NCI-H82 treated with DMSO at 0.1 percent for 48 hours (cell line): ENCODE measurements around the gene KCNJ12.

Experiments used
- DNase-seq: peaks from one replicate; lab custom pipeline; 2025; ENCODE audit not compliant: unreplicated experiment; lab: John Stamatoyannopoulos, UW

KCNJ12 gene

DNA sequence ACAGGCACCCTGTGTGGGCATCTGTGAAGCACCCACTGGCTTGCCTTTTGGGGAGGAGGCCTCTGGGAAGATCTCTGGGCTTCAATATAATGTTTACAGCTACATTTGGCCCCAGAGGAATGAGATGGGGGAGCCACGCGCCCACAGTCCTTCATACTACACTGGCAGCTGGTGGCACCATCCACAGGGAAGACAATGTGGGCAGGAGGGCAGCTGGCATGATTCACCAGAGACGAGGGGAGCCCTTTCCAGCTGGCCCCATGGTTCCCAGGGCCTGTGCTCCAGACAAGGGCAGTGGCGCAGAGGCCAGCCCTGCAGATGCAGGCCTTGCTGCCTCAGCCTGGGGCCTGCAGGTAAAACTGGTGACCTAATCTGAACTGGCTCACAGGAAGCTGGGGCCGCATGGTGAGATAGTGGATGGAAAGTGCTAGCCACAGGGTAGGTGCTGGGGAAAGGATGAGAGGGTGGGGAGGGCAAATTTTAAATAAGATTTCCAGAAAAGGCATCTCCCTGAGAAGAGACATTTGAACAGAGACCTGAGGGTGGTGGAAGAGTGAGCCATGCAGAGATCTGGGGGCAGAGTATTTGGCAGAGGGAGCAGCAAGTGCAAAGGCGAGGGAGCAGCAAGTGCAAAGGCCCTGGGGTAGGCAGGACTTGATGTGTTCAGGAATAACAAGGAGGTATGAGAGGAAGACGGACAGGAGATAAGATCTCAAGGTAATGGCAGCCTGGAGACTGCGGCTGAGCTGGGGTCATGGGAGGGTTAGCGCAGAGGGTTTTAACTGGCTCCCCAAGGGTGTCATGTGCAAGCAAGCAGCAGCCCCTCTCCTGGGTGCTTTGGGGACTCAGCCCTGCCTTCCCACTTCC, 12.1 kb upstream of the KCNJ12 start:
- no peak for DNase-seq

DNA sequence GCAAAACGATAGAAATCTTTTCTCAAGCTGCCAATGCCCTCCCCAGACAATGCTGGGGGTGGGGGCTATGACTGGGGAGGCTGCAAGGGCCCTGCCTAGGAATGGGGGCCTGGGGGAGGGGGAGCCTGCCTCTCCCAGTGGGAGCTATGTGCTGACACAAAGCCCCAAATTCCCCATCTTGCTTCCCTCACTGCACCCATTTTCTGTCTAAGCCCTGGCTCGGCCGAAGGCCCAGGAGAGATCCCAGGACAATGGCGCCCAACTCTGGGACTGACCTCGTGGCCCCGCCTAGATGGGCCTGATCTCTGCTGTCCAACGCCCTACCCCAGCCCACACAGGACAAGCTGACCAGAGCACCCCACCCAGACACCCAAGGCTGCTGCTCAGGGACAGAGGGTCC, 11.1 kb upstream of the KCNJ12 start:
- DNase-seq = no peak

DNA sequence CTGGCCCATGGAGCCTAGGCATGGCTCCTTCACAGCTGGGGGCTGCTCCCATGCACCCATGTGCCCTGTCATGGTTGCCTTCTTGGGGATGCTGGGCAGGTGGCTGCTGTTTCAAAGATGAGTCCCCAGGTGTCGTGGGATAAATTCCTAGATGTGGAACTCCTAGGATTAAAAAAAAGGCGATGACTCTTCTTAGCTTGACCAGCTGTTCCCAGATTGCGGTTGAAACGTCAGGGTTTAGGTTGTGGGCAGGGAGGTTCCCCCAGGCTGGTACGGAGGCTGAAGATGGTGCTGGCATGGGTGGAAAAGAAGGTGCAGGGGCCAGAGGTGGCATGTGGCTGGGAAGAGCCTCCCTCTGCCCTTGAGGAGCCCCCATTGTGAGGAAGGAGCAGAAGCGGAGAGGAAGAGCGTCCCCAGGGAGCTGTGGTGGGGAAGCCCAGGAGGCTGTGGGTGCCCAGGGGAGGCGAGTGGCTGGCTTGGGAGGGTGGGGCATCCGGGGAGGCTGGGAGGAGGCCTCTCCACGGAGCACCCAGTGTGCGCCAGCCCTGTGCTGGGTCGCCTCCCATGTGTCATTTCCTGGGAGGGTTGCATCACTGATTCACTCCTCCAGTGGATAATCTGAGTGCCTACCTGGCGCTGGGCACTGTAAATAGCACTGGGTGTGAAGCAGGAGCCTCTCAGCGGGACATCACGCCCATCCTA, 7.5 kb upstream of the KCNJ12 start:
- DNase-seq = no peak

- no peak for DNase-seq
Observed at GRCh38 chr17:21369395-21369794, 6.8 kb upstream of the KCNJ12 start.

DNA sequence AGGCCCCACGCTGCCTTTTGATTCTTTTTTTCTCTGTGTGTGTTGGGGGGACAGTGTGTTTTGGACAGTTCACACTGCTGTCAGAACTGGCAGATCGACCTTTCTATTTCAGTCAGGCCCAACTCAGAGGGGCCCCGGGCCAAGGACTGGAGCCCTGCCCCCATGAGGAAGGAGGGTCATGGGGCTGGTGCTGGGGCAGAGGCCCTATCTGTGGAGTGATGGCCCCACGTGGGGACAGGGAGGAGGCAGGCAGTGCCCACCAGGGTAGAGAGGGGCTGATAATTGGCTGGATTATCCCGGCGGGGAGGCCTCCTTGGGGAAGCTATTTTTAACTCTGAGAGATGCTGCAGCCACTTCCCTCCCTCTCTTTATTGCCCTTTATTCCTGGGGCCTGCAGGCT, 5.7 kb upstream of the KCNJ12 start:
- DNase-seq = peak; percentile 19

- DNase-seq = no peak
Observed at GRCh38 chr17:21371511-21372081, 4.6 kb upstream of the KCNJ12 start.

DNA sequence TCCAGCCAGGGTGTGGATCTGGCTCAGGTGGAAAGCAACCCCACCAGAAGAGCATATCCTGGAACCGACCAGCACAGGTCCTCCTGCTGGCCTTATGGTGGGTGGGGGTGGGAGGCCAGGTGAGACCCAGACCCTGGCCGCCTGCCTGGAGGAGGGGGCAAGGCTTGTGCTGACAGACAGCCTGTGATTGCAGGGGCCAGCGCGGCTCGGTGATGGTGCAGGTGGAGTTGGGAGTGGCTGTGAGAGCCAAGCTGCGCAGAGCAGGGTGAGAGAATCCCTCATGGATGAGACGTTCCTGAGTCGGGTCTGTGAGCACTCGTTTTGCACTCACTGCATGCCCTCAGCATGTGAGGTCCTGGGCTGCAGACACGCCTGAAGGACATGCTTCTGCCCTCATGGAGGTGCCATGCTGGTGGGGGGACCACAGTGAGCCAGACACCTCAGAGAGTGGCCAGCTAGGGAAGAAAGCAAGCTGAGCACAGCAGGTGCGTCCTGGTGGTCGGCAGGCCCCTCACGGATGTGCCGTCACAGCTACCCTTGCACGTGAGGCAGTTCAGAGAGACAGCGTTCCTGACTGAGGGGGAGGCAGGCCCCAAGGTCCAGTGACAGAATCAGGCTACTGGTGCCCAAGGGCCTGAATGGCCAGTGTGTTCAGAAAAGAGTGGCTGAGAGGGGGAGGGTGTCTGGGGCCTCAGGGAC, 3.8 kb upstream of the KCNJ12 start:
- DNase-seq = no peak

- DNase-seq = no peak
Observed at GRCh38 chr17:21373036-21373435, 3.1 kb upstream of the KCNJ12 start.

- DNase-seq = no peak
Observed at GRCh38 chr17:21373696-21374440, 2.3 kb upstream of the KCNJ12 start.

DNA sequence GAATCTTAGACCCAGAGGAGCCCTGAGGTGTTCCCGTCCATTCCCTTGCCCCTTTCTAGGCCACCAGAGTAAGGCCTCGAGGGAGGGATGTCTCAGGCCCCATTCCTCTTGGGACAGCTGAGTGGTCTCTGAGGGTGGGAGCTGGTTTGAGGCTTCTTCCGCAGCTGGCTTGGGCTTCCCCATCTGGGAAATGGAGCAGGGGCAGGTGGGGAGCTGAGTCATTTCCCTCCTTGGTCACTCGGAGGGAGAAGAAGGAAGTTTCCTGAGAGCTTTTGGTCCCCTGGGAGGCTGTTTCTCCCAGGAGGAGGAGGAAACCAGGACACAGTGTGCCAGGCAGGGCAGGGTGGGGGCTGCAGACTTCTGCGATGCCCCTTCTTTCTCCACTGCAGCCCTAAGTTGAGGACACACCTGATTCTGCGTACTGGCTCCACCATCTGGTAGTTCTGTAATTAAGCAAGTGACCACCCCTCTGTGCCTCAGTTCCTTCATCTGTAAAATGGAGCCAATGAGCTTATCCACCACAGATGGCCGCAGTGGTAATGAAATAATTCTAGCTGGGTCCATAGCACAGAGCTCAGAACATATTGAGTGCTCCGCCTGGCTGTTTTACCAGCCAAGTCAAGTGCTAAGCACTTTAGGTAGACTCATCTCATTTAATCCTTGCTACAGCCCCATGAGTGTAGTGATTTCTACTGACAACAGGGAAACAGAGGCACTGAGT, 1.6 kb upstream of the KCNJ12 start:
- no peak for DNase-seq

- no peak for DNase-seq
Observed at GRCh38 chr17:21375162-21375560, 996 bp upstream of the KCNJ12 start.

DNA sequence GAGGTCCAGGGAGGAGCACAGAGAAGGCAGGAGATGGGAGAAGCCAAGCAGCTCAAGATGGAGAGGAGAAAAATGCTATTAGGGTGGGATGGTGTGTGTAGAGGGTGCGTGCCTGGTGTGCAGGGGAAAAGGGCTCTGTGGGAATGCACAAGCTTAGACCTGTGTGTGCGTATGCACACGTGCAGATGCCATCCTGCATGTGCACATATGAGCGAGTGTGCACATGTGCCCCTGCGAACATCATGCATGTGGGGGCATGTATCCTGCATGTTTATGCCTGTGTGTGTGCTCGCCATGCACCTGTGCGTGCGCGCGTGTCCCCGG, 438 bp upstream of the KCNJ12 start:
- DNase-seq = no peak

DNA sequence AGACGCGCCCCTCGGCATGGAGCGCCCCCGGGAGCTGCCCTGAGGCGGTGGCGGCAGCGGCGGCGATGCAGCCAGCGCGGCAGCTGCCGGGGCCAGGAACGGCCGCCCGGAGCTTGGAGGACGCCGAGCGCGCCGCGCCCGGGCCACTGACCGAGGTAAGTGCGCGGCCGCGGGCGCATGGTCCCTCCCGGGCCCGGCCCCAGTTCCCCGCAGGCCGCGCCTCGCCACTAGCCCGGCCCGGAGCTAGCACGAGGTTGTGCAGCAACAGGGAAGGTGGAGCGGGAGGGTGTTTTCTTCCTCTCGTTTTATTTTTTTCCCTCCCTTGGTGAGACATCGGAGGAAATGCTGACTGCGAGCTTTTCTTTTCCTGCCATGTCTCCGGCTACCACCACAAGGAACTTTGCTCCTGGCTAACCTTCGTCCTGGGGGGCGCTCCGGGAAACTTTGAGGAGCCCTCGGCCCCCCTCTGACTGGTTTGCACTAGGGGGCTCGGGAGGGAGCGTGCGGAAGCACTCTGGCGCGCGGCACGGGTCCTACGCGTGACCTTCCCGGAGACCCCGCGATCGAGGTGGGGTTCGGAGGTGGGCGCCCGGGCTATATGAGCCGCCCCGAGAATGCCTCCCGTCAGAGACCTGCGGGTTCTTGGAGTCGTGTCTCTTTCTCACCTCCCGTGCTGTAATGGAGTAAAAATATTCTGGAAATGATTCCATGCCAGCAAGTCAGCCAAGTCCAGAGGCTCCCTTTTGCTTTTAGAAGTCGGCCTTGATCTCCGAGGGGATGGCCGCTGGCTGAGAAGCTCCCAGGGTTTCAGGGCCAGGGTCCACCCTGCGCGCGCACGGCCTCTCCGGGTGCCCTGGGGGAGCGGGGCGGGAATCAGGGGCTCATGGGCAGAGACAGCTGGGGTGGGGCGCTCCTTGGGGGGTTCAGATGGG, 868 bp downstream of the KCNJ12 start:
- DNase-seq = no peak

DNA sequence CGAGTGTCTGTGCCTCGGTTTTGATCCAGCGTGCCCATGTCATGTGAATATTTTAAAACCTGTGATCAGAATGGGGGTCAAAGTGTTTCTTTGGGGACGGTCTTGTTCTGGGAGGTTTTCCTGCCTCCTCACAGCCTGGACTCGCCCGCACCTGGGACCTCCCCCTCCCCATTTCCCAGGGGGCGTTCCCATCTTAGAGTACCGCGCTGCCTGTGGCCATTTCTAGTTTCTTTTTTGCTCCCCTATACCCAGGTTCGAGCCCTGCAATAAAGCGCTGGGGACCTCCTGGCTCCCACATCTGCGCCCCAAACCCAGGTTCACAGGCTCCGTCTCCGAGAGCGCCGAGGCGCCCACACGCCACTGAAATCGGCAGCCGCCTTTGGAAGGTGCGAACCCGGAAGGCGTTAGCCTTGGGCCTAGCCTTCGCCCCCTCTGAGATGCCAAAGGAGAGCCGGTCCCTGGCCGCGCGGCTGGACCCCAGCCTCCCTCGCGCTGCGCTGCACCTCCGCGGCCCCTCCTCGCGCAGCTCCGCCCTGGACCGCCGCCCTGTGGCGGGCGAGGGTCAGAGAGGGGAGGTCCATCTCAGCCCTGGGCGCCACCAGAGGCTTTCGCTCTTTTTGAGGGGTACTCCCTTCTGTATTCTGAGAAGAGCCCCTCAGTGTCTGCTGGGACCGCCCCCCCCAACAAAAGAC, 1.7 kb downstream of the KCNJ12 start:
- no peak for DNase-seq

DNA sequence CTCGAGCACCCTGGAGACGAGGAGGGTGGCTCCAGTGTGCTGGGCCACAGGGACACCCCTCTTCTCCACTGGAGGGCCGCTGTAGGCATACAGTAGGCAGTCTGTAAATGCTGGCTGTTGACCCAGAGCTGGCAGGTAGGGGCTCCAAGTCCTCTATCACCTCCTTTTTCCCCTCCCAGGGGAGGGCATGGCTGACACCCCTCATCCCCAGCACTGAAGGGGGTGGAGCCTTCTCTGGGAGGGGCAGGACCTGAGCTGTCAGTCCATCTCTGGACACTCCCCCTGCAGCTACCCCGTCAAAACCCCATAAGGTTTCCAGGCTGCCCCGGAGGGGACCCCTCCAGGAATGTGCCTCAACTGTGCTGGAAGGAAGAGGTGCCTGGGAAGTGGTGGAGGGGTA, 2.4 kb downstream of the KCNJ12 start:
- DNase-seq = no peak

- no peak for DNase-seq
Observed at GRCh38 chr17:21379080-21379711, 3.0 kb downstream of the KCNJ12 start.

DNA sequence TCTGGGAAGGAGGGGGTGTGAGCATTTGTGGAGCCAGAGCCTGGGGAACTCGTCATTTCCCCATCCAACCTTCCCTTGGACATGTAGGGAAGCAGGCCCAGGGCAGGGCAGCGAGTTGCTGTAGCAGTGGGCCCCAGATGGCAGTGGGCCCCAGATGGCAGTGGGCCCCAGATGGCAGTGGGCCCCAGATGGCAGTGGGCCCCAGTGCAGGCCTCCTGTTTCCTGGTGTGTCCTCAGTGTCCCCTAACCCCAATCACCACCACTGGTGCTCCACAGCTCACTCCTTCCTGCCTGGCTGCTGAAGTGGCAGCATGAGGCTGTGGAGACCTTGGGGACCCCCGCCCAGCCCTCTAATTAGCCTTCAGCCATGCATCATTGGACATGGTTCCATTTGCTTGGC, 4.5 kb downstream of the KCNJ12 start:
- no peak for DNase-seq

DNA sequence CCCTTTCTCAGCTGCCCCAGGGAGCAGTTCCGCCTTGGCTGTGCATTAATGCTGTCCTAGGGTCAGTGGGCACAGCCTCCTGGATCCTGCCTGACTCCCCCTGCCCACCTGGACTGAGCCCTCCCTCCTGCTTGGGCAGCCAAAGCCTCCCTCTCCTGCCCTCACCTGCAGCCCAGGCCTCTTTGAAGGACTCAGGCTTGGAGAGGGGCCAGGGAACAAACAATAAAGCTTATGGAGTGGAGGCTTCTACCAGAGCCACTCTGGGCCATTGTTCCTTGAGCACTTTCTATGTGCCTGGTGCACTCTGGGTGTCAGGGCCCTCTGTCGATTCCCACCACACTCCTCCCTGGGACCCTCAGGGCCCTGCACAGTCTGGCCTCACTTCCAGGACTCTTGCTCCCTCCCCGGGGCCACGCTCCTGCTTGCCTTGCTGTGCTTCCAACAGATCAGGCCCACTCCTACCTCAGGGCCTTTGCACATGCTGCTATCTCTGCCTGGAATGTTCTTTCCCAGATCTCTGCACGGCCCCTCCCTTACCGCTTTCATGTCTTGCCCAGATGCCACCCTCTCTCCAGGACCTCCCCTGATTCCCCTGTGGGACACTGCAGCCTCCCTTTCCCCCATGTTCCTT, 5.0 kb downstream of the KCNJ12 start:
- DNase-seq = no peak
